Measurements from ENCODE around the gene DTX4.

DTX4 gene

GRCh38 chr11:59187035-59187434 lies 15.1 kb downstream of the DTX4 start (continued):
- TF ChIP-seq PRDM4 (tag by site-specific recombination; IDR thresholded peaks at IDR 0.05): no peak

GRCh38 chr11:59187587-59187986 lies 15.7 kb downstream of the DTX4 start:
- H3K9me3 ChIP-seq (ENCODE audit: control insufficient read depth, insufficient read depth, low read depth, low read length): no peaks in the 10 kb centered on the region
- H3K27ac ChIP-seq (ENCODE audit: extremely low read depth, low read depth, low read length): no peak overlapping the region
- TF ChIP-seq WT1 (tag by site-specific recombination; IDR thresholded peaks at IDR 0.05) (no peak), ZNF473 (tag by site-specific recombination; IDR thresholded peaks at IDR 0.05) (no peak), GFI1B (tag by site-specific recombination; IDR thresholded peaks at IDR 0.05) (no peak), KLF7 (tag by site-specific recombination; IDR thresholded peaks at IDR 0.05; ENCODE audit: borderline replicate concordance) (no peak), ZNF114 (tag by site-specific recombination; IDR thresholded peaks at IDR 0.05) (no peak), BCL11B (tag by site-specific recombination; IDR thresholded peaks at IDR 0.05; ENCODE audit: low read depth) (no peak), ZBTB1 (tag by site-specific recombination; IDR thresholded peaks at IDR 0.05) (no peak), ZFP3 (tag by site-specific recombination; IDR thresholded peaks at IDR 0.05; ENCODE audit: low read depth) (no peak), ZNF791 (tag by site-specific recombination; IDR thresholded peaks at IDR 0.05) (no peak), ZNF26 (tag by site-specific recombination; IDR thresholded peaks at IDR 0.05) (no peak), KLF1 (tag by site-specific recombination; IDR thresholded peaks at IDR 0.05) (no peak), OSR2 (tag by site-specific recombination; IDR thresholded peaks at IDR 0.05) (no peak), ZBTB26 (tag by site-specific recombination; optimal IDR thresholded peaks at IDR 0.05) (no peak), ZNF600 (tag by site-specific recombination; IDR thresholded peaks at IDR 0.05) (no peak), ZNF335 (tag by site-specific recombination; conservative IDR thresholded peaks at IDR 0.05) (no peak), ZNF221 (tag by site-specific recombination; IDR thresholded peaks at IDR 0.05; ENCODE audit: borderline replicate concordance) (no peak), ZNF645 (tag by site-specific recombination; IDR thresholded peaks at IDR 0.05) (no peak), ZNF366 (tag by site-specific recombination; conservative IDR thresholded peaks at IDR 0.05) (no peak), ZBTB49 (tag by site-specific recombination; IDR thresholded peaks at IDR 0.05; ENCODE audit: low read depth) (no peak)
- ChIA-PET CTCF (interaction anchor here (1.3 to 4.4 kb wide), 4 partner anchors 11 to 24 kb away, joined by 6 to 78 read pairs (median 32); partner anchors contain the start of gene DTX4), POLR2A (no interaction called here)
- H3K36me3 ChIP-seq (ENCODE audit: control insufficient read depth in 2 of 2, insufficient read depth in 1 of 2, low read length in 2 of 2): peaks cover 0 to 42% of the 10 kb centered on the region in 2 experiments; a peak in 1 of 3 replicates
- H3K4me3 ChIP-seq (ENCODE audit: low read depth, low read length): no peak overlapping the region
- H3K4me1 ChIP-seq (ENCODE audit: control insufficient read depth, insufficient read depth, low read length): no peaks in the 10 kb centered on the region

All from HEK293 (cell line).